ENCODE measurements around the gene A4GNT. TPM values are rescaled to one million over a fixed set of nuclear protein-coding genes. Genes with fewer than 3 reads are reported as not detected.

A4GNT gene
- total and polyA plus RNA-seq, 2 of the 8 experiments (the other 6 are each of a cell fraction or from before 2014, with no cell fraction given) = not detected

DNA sequence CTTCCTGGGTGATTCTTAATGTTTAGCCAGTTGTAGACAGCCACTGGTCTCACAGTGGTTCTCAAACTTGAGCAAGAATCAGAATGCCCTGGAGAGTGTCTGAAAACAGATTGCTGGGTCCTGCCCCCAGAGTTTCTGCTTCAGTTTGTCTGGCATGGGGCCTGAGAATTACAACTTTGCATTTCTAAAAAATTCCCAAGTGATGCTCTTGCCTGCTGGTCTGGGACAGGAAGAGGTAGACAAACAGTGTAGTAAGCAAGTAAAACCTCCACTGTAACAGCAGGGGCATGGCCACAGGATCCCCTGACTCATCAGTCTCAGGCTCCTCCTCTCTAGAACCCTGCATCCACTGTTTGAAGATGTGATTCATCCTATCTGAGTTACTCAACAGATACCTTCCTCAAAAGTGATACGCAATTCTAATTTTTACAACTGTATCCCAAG is 53.3 kb downstream of the A4GNT start:
- Histone ChIP-seq H3K18ac (ENCODE audit: extremely low read depth, low read length) (no peak overlapping the region), H2BK20ac (ENCODE audit: low read length) (no peak overlapping the region), H3K4me3 (ENCODE audit: extremely low read depth in 1 of 4, insufficient read depth in 2 of 4, low read depth in 3 of 4, low read length in 4 of 4) (no peak overlapping the region), H3K36me3 (ENCODE audit: control insufficient read depth in 2 of 4, insufficient read depth in 4 of 4, low read length in 3 of 4) (peaks cover 5 to 22% (median 7%) of the 10 kb centered on the region in 4 experiments; a peak in 6 of 8 replicates), H3K14ac (ENCODE audit: insufficient read length) (no peak overlapping the region), H3K79me1 (ENCODE audit: low read depth, low read length) (no peaks in the 10 kb centered on the region), H3K56ac (replicated peaks; ENCODE audit: insufficient read length, low read depth, low read length) (no peak overlapping the region), H3K23me2 (ENCODE audit: low read depth, low read length) (no peaks in the 10 kb centered on the region), H3K9ac (replicated peaks in 1 of 4; ENCODE audit: extremely low read depth in 1 of 4, low read depth in 3 of 4, low read length in 3 of 4) (no peak overlapping the region), H2AK5ac (ENCODE audit: low read depth, low read length) (no peak overlapping the region), H3K9me3 (ENCODE audit: insufficient read depth in 2 of 2, low read depth in 1 of 2, low read length in 1 of 2) (no peaks in the 10 kb centered on the region), H3K4me1 (replicated peaks in 1 of 4; ENCODE audit: control insufficient read depth in 3 of 4, insufficient read depth in 4 of 4, low read length in 3 of 4) (no peaks in the 10 kb centered on the region), H4K8ac (ENCODE audit: extremely low read depth, insufficient read depth, low read length) (no peak overlapping the region), H3K4ac (replicated peaks; ENCODE audit: insufficient read length, low read depth, low read length) (no peak overlapping the region), H2BK12ac (ENCODE audit: low read depth, low read length) (no peak overlapping the region), H3K79me2 (ENCODE audit: control insufficient read depth in 1 of 2, insufficient read depth in 2 of 2, low read length in 2 of 2) (no peaks in the 10 kb centered on the region), H3K4me2 (ENCODE audit: insufficient read depth in 1 of 2, low read depth in 2 of 2, low read length in 2 of 2) (no peak overlapping the region), H3K23ac (ENCODE audit: insufficient read length) (no peak overlapping the region), H3K27me3 (replicated peaks in 1 of 4; ENCODE audit: control insufficient read depth in 3 of 4, extremely low read depth in 1 of 4, insufficient read depth in 3 of 4, low read length in 3 of 4) (no peaks in the 10 kb centered on the region), H4K91ac (replicated peaks; ENCODE audit: insufficient read length, low read length) (no peak overlapping the region), H2BK120ac (replicated peaks; ENCODE audit: low read depth, low read length) (no peak overlapping the region), H3K27ac (ENCODE audit: low read depth, low read length) (no peak overlapping the region), H4K20me1 (replicated peaks in 1 of 2; ENCODE audit: control insufficient read depth in 1 of 2, insufficient read depth in 2 of 2, low read length in 2 of 2) (no peaks in the 10 kb centered on the region), H2BK15ac (ENCODE audit: low read length) (no peak overlapping the region), H4K5ac (ENCODE audit: insufficient read length, low read depth, low read length) (no peak overlapping the region), H2BK5ac (ENCODE audit: low read depth, low read length) (no peak overlapping the region), H2AFZ (ENCODE audit: low read length) (no peak overlapping the region)
- DNase-seq (ENCODE audit: low read depth in 1 of 2, low spot score in 2 of 2) = no peak
- FAIRE-seq = no peak
- WGBS, 2 experiments (ENCODE audit: extremely low coverage in 1 of 2, insufficient coverage in 1 of 2, insufficient read length in 1 of 2, insufficient replicate concordance in 2 of 2, low coverage in 1 of 2, low lambda C conversion rate in 2 of 2, missing lambda C conversion rate in 1 of 2) = 0% methylated on average over 1 of the region's 1 CpG; no CpG with 5 or more reads in 1 of the 2 experiments
- ChIA-PET CTCF (ENCODE audit: partially characterized antibody) (interaction anchor here (1.0 to 2.3 kb wide), 3 partner anchors 8 to 23 kb away, joined by 3 to 11 read pairs (median 4); no protein-coding TSS in a partner anchor), POLR2A (ENCODE audit: partially characterized antibody) (interaction anchor here (1.8 kb wide), 1 partner anchor 36 kb away, joined by 3 read pairs; the partner anchor contains the start of gene DZIP1L)
- no peak for TF ChIP-seq MAFK (IDR thresholded peaks at IDR 0.05; ENCODE audit: low read depth, low read length)
- TF ChIP-seq RNF2 (IDR thresholded peaks at IDR 0.05; ENCODE audit: borderline replicate concordance, low read depth, low read length, missing control alignments, poor library complexity, severe bottlenecking) = no peak
- no peak for TF ChIP-seq CEBPB (IDR thresholded peaks at IDR 0.05; ENCODE audit: low read depth, low read length)
- TF ChIP-seq BRCA1 (IDR thresholded peaks at IDR 0.05; ENCODE audit: low read depth, low read length) = no peak
- no peak for TF ChIP-seq FOSL1 (IDR thresholded peaks at IDR 0.05; ENCODE audit: insufficient read depth, low read depth, low read length)

Data from H1 (cell line).